Measurements from ENCODE around the gene KAT7. TPM values are rescaled to one million over a fixed set of nuclear protein-coding genes. Genes with fewer than 3 reads are reported as not detected.

Gene KAT7
- total and polyA plus RNA-seq, 5 donors from 2014 or later, result 37.0 to 207 (median 49.0) TPM

DNA sequence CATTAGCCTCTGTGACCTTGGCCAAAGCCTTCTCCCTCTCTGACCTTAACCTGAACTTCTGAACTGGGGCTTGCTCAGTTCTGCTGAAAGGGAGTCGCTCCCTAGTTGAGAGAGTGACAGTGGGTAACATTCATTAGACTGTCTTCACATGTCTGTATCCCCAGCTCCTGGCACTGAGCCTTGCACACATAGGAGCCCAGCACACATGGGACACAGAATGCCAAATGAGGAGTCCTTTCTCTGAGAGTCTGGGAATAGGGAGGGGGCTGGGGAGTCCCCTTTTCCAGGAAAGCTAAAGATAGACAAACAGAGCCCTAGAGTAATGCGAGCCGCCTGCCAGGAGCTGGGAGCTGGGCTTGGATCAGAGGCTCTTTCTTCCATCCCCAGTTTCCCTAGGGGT lies 56.8 kb downstream of the KAT7 start:
- Mint-ChIP-seq H3K4me1 (peaks cover 0 to 17% (median 10%) of the 10 kb centered on the region in 4 donors), H3K27me3 (no peaks in the 10 kb centered on the region), H3K4me3 (no peak overlapping the region), H3K9me3 (peaks cover 0 to 1% (median 0%) of the 10 kb centered on the region in 7 donors), H3K36me3 (peaks cover 7% of the 10 kb centered on the region), H3K27ac (peak overlapping the region in 2 of 3 donors; percentile 60 to 89)
- H3K4me1 ChIP-seq (ENCODE audit: control insufficient read depth, insufficient read depth, low read length, poor library complexity, severe bottlenecking), result peaks cover 5% of the 10 kb centered on the region
- H3K27ac ChIP-seq (ENCODE audit: insufficient read depth, low read length, poor library complexity, severe bottlenecking), result no peak overlapping the region
- no peaks in the 10 kb centered on the region for H3K9me3 ChIP-seq (ENCODE audit: control insufficient read depth in 2 of 2, low read length in 2 of 2)
- no peak for DNase-seq
- no peak for ATAC-seq (ENCODE audit: low read depth in 2 of 2)
- peaks cover 5% of the 10 kb centered on the region for H3K36me3 ChIP-seq (ENCODE audit: control insufficient read depth, insufficient read depth, low read length)
- no peak overlapping the region for H3K4me3 ChIP-seq (ENCODE audit: low read depth, low read length)
- H3K27me3 ChIP-seq (ENCODE audit: control insufficient read depth, insufficient read depth, low read length), result no peaks in the 10 kb centered on the region

DNA sequence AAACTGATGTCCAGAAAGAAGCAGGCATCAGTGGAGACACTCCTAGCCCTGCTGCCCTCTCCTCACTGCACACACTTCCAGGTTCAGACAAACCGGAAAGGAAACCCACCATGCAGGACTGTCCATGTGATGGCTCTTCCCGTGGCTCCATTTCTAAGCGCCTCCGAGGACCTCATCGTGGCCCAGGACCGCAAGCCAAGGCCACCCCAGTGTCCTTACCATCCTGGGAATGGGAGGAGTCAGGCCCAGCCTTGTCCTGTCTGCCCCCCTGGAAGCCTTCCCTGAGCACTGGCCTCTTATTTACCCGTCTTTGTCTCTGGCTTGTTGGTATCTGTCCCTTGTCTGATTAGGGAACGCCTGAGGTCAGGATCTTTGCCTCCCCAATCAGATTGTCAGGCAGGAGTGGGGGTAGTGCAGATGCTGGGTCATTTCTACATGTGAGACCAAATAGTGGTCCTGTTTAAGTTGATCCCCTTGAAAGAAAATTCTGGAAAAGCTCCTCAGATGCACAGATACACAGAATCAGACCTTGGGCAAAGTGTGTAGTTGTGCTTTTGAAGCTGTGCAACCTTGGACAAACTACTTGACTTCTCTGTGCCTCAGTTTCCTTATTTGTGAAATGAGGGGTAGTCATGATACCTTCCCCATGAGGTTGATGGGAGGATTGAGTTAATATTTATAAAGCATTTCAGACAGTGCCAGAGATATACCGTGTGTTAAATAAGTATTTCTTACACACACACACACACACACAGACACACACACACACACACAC lies 58.6 kb downstream of the KAT7 start:
- peaks cover 5% of the 10 kb centered on the region for H3K36me3 ChIP-seq (ENCODE audit: control insufficient read depth, insufficient read depth, low read length)
- Mint-ChIP-seq H3K27me3 (no peaks in the 10 kb centered on the region), H3K27ac (peak overlapping the region in 2 of 3 donors; percentile 5 to 70), H3K4me3 (no peak overlapping the region), H3K4me1 (peaks cover 0 to 29% (median 14%) of the 10 kb centered on the region in 4 donors), H3K36me3 (peaks cover 7% of the 10 kb centered on the region), H3K9me3 (peaks cover 0 to 1% (median 0%) of the 10 kb centered on the region in 7 donors)
- no peak for ATAC-seq (ENCODE audit: low read depth in 2 of 2)
- no peak overlapping the region for H3K27ac ChIP-seq (ENCODE audit: insufficient read depth, low read length, poor library complexity, severe bottlenecking)
- no peak for DNase-seq
- no peaks in the 10 kb centered on the region for H3K9me3 ChIP-seq (ENCODE audit: control insufficient read depth in 2 of 2, low read length in 2 of 2)
- peaks cover 15% of the 10 kb centered on the region for H3K4me1 ChIP-seq (ENCODE audit: control insufficient read depth, insufficient read depth, low read length, poor library complexity, severe bottlenecking)
- no peak overlapping the region for H3K4me3 ChIP-seq (ENCODE audit: low read depth, low read length)
- H3K27me3 ChIP-seq (ENCODE audit: control insufficient read depth, insufficient read depth, low read length), result no peaks in the 10 kb centered on the region

DNA sequence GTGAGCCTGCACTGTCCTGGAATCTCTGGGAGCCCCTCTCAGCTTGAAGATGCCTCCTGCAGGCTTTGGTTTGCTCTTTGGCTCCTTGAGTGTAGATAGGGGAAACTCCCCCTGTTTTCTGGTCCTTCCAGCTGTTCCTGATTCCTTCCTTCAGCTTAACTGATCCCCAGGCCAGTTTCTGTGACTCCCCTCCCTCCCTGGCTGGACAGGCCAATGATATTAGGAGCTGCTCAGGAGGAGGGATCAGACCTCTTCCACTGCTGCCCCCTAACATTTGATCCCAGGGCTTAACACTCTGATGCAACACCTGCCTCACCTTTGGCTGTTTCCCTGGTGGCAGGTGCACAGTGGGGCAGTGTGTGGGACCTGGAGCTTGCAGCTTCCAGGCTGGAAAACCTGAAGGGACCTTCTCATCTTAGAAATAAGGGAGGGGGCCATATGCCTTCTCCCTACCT lies 59.6 kb downstream of the KAT7 start, which contains the start of gene TAC4:
Gene TAC4 (minus strand): TSS at position 51 of the 455 bp plus-strand sequence. CDS start 52 bp downstream, outside the sequence.
- Histone ChIP-seq H3K27me3 (ENCODE audit: control insufficient read depth, insufficient read depth, low read length) (no peaks in the 10 kb centered on the region), H3K4me3 (ENCODE audit: low read depth, low read length) (no peak within 1 kb of the TSS), H3K9me3 (ENCODE audit: control insufficient read depth in 2 of 2, low read length in 2 of 2) (no peaks in the 10 kb centered on the region), H3K4me1 (ENCODE audit: control insufficient read depth, insufficient read depth, low read length, poor library complexity, severe bottlenecking) (peaks cover 17% of the 10 kb centered on the region), H3K36me3 (ENCODE audit: control insufficient read depth, insufficient read depth, low read length) (peaks cover 5% of the 10 kb centered on the region), H3K27ac (ENCODE audit: insufficient read depth, low read length, poor library complexity, severe bottlenecking) (no peak within 1 kb of the TSS)
- H3K4me3 Mint-ChIP-seq, result peak within 1 kb of the TSS in 2 of 4 donors; percentile 10 to 71
- peaks cover 0 to 1% (median 0%) of the 10 kb centered on the region in 7 donors for H3K9me3 Mint-ChIP-seq
- H3K4me1 Mint-ChIP-seq, result peaks cover 0 to 34% (median 14%) of the 10 kb centered on the region in 4 donors
- H3K36me3 Mint-ChIP-seq, result peaks cover 3% of the 10 kb centered on the region
- ATAC-seq (ENCODE audit: low read depth in 2 of 2) (no peak), DNase-seq (no peak)
- peak within 1 kb of the TSS; percentile 20 to 71 (median 70) for H3K27ac Mint-ChIP-seq
- no peaks in the 10 kb centered on the region for H3K27me3 Mint-ChIP-seq

DNA sequence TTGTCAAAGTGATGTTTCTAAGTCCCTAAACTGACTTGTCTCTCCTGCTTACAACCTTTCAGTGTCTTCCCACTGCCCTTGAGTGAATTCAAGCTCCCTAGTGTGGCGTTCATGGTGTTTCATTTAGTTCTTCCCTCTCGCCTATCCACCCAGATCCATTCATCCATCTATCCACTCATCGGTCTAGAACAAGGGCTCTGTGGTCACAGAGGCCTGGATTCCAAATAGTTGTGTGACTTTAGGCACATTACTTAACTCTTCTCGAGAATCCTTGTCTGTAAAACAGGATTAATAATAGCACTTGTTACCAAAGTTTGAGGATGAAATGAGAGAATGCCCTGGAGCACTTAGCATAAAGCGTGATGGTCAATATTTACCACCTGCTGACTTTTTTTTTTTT lies 60.3 kb downstream of the KAT7 start:
- ATAC-seq (ENCODE audit: low read depth in 2 of 2), result no peak
- no peak overlapping the region for H3K27ac ChIP-seq (ENCODE audit: insufficient read depth, low read length, poor library complexity, severe bottlenecking)
- peaks cover 0 to 33% (median 14%) of the 10 kb centered on the region in 4 donors for H3K4me1 Mint-ChIP-seq

DNA sequence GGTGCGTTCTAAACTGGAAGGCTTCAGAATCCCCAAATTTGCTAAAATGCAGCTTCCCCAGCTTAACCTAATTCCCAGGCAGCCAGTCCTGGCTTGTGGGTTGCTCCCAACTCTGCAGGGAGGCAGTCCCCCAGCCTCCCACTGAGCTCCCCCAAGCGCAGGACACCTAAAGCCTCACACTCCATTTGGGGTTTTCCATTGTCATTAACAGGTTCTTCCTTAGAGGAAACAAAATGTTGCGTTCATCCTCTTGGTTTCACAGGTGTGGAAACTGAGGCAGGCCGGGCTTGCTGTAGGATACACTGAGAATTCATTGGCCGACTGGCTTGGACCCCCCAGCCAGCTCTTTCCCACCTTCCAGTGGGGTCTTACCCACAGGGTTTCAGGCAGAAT lies 61.7 kb downstream of the KAT7 start:
- H3K9me3 Mint-ChIP-seq, result peaks cover 0 to 1% (median 0%) of the 10 kb centered on the region in 7 donors
- Histone ChIP-seq H3K4me3 (ENCODE audit: low read depth, low read length) (no peak overlapping the region), H3K27ac (ENCODE audit: insufficient read depth, low read length, poor library complexity, severe bottlenecking) (no peak overlapping the region), H3K36me3 (ENCODE audit: control insufficient read depth, insufficient read depth, low read length) (peaks cover 3% of the 10 kb centered on the region), H3K27me3 (ENCODE audit: control insufficient read depth, insufficient read depth, low read length) (no peaks in the 10 kb centered on the region), H3K9me3 (ENCODE audit: control insufficient read depth in 2 of 2, low read length in 2 of 2) (no peaks in the 10 kb centered on the region), H3K4me1 (ENCODE audit: control insufficient read depth, insufficient read depth, low read length, poor library complexity, severe bottlenecking) (peaks cover 13% of the 10 kb centered on the region)
- peak overlapping the region; percentile 90 to 97 (median 94) for H3K27ac Mint-ChIP-seq
- H3K4me1 Mint-ChIP-seq, result peaks cover 0 to 24% (median 11%) of the 10 kb centered on the region in 4 donors
- DNase-seq (no peak), ATAC-seq (ENCODE audit: low read depth in 2 of 2) (no peak)
- H3K4me3 Mint-ChIP-seq, result peak overlapping the region; percentile 91 to 93 (median 92)
- H3K36me3 Mint-ChIP-seq, result peaks cover 3% of the 10 kb centered on the region
- H3K27me3 Mint-ChIP-seq, result no peaks in the 10 kb centered on the region

More for the DNA sequence above, 60.3 kb downstream of the KAT7 start:
- Mint-ChIP-seq H3K27me3 (no peaks in the 10 kb centered on the region), H3K36me3 (peaks cover 3% of the 10 kb centered on the region), H3K4me3 (peak overlapping the region in 2 of 4 donors; percentile 10 to 71), H3K9me3 (peaks cover 0 to 1% (median 0%) of the 10 kb centered on the region in 7 donors), H3K27ac (peak overlapping the region in 2 of 3 donors; percentile 16 to 20)
- Histone ChIP-seq H3K4me1 (ENCODE audit: control insufficient read depth, insufficient read depth, low read length, poor library complexity, severe bottlenecking) (peaks cover 17% of the 10 kb centered on the region), H3K4me3 (ENCODE audit: low read depth, low read length) (no peak overlapping the region), H3K36me3 (ENCODE audit: control insufficient read depth, insufficient read depth, low read length) (peaks cover 5% of the 10 kb centered on the region), H3K27me3 (ENCODE audit: control insufficient read depth, insufficient read depth, low read length) (no peaks in the 10 kb centered on the region), H3K9me3 (ENCODE audit: control insufficient read depth in 2 of 2, low read length in 2 of 2) (no peaks in the 10 kb centered on the region)
- DNase-seq, result no peak

DNA sequence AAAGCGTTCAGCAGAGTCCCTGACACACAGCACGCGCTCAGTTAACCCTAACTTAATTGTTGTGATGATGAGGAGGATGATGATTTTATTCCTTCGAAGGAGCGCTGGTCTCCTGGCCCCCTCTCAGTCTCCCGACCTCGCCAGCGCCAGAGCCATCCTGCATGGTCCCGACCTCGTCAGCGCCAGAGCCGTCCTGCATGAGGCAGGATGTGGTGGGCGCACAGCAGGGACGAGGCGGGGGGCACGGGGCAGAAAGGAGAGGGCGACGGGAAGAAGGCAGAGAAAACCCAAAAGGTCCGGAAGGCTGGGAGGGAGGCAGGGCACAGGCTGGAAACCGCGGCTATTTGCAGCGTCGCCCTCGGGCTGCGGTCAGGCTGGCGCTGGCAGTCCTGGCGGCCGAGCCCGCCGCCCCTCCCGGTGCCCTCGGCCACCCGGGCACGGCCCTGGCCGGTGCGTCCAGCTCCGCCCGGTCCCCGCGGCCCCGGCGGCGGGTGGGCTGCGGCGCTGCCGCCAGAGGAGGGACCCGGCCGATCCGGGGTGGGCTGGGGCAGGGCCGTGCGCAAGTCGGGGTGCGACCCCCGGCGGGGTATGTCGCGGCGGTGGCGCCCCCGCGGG lies 62.4 kb downstream of the KAT7 start:
- Mint-ChIP-seq H3K9me3 (peaks cover 0 to 1% (median 0%) of the 10 kb centered on the region in 7 donors), H3K4me1 (peaks cover 0 to 19% (median 11%) of the 10 kb centered on the region in 4 donors), H3K4me3 (peak overlapping the region; percentile 91 to 93 (median 92)), H3K27me3 (no peaks in the 10 kb centered on the region), H3K27ac (peak overlapping the region; percentile 90 to 97 (median 94)), H3K36me3 (peaks cover 3% of the 10 kb centered on the region)
- ATAC-seq (ENCODE audit: low read depth in 2 of 2), result peak; percentile 5 to 15
- Histone ChIP-seq H3K4me1 (ENCODE audit: control insufficient read depth, insufficient read depth, low read length, poor library complexity, severe bottlenecking) (peaks cover 13% of the 10 kb centered on the region), H3K4me3 (ENCODE audit: low read depth, low read length) (peak overlapping the region; percentile 51), H3K36me3 (ENCODE audit: control insufficient read depth, insufficient read depth, low read length) (no peaks in the 10 kb centered on the region), H3K9me3 (ENCODE audit: control insufficient read depth in 2 of 2, low read length in 2 of 2) (no peaks in the 10 kb centered on the region), H3K27ac (ENCODE audit: insufficient read depth, low read length, poor library complexity, severe bottlenecking) (peak overlapping the region; percentile 55), H3K27me3 (ENCODE audit: control insufficient read depth, insufficient read depth, low read length) (no peaks in the 10 kb centered on the region)
- DNase-seq, result peak in 1 of 3 donors; percentile 14

DNA sequence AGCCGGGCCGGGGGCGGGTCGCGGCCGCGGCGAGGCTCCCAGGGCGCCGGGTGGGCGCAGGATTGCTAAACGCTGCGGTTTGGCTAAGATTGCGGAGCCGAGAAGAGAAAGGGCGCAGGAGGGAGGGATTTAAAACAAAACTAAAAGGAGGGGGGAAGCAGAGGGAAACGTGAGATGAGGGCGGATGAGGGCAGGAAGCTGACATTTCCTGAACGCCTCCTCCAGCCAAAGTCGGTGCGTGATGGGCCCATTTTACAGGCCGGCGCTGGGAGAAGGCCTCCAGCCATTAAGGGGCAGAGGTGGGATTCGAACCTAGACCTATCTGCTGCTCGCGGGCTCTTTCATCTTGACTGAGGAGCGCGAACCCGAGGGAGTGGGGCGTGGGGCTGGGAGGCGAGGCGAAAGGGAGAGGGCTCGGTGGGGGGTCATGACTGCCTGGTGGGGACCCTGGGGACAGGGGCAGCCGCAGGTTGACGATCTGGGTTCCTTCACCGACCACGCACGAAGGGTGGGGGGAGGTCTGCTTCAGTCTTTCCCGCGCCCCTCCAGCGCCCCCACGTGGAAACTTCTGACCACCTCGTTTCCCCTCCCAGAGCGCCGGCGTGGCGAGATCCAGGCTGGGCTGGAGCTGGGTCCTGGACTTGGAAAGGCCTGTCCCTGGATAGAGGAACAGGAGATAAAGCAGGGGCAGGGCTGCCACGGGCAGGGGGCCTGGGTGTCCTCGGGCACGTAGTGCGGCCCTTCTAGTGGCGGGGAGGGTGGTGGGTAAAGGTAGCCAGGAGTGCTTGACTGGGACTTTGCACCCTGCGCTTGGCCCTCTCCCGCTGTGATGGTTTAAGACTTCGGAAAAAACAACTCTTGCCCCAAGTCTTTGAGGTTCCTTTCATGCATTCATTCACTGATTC lies 63.2 kb downstream of the KAT7 start:
- Mint-ChIP-seq H3K9me3 (peaks cover 0 to 1% (median 0%) of the 10 kb centered on the region in 7 donors), H3K27me3 (no peaks in the 10 kb centered on the region), H3K4me1 (peaks cover 0 to 19% (median 11%) of the 10 kb centered on the region in 4 donors), H3K36me3 (peaks cover 3% of the 10 kb centered on the region), H3K27ac (peak overlapping the region; percentile 94 to 97 (median 96)), H3K4me3 (peak overlapping the region; percentile 92 to 96 (median 94))
- H3K27me3 ChIP-seq (ENCODE audit: control insufficient read depth, insufficient read depth, low read length), result no peaks in the 10 kb centered on the region
- H3K4me1 ChIP-seq (ENCODE audit: control insufficient read depth, insufficient read depth, low read length, poor library complexity, severe bottlenecking), result peaks cover 13% of the 10 kb centered on the region
- H3K9me3 ChIP-seq (ENCODE audit: control insufficient read depth in 2 of 2, low read length in 2 of 2), result no peaks in the 10 kb centered on the region
- ATAC-seq (ENCODE audit: low read depth in 2 of 2), result peak; percentile 59 to 70
- DNase-seq, result peak; percentile 46 to 79 (median 65)
- H3K27ac ChIP-seq (ENCODE audit: insufficient read depth, low read length, poor library complexity, severe bottlenecking), result peak overlapping the region; percentile 73
- peak overlapping the region; percentile 76 for H3K4me3 ChIP-seq (ENCODE audit: low read depth, low read length)
- no peaks in the 10 kb centered on the region for H3K36me3 ChIP-seq (ENCODE audit: control insufficient read depth, insufficient read depth, low read length)

Measured in CD4-positive, CD25-positive, alpha-beta regulatory T cell (primary cell).